GM18870 (cell line): ENCODE data around the gene NRSN2.

ENCODE experiments used
- ATAC-seq: cut with Tn5 transposase; IDR thresholded peaks from one replicate; pipeline ENCODE4 v1.9.1; 2021; ENCODE audit warnings: moderate library complexity; ENCODE audit not compliant: unreplicated experiment

Gene NRSN2

DNA sequence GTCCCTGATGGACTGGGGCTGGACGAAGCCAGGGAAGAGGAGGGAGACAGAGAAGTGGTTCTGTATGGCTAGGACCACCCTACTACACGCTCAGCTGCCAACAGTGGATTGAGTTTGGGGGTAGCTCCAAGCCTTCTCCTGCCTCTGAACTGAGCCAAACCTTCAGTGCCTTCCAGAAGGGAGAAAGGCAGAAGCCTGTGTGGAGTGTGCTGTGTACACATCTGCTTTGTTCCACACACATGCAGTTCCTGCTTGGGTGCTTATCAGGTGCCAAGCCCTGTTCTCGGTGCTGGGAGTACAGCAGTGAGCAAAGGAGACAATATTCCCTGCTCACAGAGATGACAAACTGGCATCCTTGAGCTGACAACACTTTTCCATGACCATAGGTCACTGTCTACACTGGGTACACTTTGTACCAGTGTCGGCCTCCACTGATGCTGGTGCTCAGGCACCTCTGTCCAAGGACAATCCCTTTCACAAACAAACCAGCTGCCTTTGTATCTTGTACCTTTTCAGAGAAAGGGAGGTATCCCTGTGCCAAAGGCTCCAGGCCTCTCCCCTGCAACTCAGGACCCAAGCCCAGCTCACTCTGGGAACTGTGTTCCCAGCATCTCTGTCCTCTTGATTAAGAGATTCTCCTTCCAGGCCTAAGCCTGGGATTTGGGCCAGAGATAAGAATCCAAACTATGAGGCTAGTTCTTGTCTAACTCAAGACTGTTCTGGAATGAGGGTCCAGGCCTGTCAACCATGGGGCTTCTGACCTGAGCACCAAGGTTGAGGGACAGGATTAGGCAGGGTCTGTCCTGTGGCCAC lies 49.9 kb downstream of the NRSN2 start:
- ATAC-seq = no peak

DNA sequence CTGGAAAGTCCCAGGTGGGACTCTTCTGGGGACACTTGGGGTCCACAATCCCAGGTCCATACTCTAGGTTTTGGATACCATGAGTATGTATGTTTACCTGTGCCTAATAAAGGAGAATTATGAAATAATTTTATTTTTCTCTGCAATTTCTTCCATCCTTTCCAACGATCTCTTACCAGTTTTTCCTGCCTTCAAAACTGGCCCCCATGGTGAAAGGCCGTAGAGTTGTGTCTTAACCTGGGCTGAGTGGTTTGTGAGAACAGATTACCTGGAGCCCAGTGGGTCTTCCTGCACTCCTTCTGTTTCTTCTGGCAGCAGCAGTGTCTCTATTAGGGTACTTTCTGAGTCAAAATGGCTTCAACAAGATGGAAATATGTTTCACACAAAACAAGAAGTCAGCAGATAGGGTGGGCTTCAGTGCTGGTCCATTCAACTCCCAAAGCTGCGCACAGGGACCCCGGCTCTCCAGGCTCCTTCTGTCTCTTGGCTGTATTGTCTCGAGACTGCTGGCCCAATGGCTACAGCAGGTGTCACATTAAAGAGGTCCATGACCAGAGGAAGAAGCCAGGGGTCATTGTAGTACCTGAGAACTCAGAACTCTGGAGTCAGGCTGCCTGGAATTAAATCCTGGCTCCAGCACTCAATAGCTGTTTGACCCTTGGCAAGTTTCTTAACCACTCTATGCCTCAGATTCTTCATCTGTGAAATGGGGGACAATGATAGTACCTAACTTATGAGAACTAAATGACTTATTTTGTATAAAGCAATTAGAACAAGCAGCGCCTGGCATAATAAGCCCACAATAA lies 50.7 kb downstream of the NRSN2 start:
- no peak for ATAC-seq

DNA sequence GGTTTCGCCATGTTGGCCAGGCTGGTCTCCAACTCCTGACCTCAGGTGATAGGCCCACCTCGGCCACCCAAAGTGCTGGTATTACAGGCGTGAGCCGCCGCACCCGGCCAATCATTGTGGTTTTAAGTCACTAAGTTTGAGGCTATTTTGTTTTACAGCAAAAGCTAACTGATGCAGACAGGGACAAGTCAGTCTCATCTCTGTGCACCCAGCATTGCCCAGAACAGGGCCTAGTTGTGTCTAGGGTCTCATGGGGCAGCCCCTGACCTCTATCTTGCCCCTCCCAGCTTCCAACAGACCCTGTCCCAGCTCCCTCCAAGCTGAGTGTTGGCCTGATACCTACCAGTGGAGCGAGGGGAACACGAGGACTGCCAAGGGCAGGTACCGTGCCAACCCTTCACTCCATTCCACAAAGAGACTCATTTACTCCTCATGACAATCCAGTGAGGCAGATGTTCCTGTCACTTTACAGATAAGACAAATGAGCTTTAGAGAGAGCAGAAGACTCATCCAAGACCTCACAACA lies 52.3 kb downstream of the NRSN2 start:
- ATAC-seq = no peak

DNA sequence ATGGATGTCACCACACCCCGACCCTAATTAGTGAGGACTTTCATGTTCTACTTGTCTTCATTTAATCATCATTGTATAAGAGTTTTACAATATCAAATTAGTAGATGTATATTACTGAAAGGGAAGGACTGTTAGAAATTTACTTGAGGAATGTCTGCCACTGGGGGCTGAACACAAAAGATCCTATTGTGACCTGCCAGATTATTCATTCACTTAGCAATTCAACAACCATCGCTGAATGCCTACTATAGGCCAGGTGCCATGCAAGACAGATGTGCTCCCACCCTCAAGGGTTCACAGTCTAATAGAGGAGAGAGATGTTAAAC lies 53.2 kb downstream of the NRSN2 start:
- ATAC-seq = no peak

DNA sequence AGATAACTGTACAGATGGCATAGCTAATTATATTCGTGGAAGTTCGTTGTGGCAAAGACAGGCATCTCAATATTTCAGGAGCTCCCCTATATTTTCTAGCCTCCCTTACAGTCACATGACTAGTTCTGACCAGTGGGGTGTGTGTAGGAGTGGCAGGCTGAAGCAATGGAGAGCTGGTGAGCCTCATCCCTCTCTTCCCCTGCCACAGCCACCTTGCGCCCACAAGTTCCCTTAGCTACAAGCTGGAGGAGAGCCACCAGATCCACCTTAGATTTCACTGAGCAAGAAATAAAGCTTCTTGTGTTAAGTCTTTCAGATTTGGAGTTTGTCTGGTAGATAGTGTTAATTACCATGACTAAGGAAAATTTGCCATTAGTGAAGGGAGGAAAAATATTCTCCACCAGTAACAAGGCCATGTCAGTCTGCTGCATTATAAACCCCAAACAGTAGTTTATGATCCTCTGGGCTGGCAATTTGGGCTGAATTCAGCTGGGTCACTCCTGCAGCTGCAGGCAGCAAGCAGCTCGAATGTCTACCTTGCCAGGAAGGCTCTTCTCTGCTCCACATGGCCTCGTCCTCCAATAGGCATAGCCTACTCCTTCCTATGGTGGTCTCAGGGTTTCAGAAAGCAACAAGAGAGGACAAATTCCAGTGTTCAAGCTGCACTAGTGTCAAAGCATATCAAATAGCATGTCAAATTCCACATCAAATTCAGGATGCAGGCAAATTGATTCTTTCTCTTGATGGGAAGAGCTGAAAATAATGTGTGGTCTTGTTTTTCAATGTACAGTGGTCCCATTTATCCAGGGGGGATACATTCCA lies 53.8 kb downstream of the NRSN2 start:
- ATAC-seq = no peak

DNA sequence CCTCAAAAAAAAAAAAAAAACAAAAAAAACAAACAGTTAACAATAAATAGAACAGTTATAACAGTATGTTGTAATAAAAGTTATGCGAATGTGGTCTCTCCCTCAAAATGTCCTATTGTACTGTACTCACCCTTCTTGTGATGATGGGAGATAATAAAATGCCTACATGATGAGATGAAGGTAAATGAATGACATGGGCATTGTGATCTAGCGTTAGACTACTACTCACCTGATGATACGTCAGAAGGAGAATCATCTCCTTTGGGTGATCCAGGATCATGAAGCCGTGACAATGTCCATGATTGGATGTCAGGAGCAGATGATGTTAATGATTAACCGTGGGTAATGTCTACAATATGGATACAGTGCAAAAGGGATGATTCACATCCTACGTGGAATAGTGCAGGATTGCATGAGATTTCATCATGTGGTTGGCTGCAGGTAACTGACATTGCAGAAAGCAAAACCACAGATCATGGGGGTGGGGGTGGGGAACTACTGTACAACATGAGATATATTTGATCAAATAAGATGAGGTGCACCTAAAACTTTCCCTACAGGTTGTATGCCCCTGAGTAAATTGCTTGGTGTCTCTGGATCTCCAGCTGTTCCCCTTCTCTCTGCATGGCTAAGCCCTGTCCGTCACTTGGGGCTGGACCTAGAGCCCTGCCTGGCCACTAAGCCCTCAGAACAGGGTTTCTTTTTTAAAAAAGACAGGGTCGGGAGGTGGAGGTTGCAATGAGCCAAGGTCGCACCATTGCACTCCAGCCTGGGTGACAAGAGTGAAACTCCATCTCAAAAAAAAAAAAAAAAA lies 55.0 kb downstream of the NRSN2 start:
- no peak for ATAC-seq

DNA sequence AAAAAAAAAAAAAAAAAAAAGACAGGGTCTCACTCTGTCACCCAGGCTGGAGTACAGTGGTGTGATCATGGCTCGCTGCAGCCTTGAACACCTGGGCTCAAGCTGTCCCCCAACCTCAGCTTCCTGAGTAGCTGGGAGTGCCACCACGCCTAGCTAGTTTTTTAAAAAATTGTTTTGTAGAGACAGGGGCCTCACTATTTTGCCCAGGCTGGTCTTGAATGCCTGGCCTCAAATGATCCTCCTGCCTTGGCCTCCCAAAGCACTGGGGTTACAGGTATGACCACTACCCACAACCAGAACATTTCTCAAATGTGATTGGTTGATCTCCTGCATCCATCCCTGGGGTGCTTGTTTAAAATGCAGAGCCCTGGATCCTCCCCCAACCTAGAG lies 55.6 kb downstream of the NRSN2 start:
- ATAC-seq = no peak

DNA sequence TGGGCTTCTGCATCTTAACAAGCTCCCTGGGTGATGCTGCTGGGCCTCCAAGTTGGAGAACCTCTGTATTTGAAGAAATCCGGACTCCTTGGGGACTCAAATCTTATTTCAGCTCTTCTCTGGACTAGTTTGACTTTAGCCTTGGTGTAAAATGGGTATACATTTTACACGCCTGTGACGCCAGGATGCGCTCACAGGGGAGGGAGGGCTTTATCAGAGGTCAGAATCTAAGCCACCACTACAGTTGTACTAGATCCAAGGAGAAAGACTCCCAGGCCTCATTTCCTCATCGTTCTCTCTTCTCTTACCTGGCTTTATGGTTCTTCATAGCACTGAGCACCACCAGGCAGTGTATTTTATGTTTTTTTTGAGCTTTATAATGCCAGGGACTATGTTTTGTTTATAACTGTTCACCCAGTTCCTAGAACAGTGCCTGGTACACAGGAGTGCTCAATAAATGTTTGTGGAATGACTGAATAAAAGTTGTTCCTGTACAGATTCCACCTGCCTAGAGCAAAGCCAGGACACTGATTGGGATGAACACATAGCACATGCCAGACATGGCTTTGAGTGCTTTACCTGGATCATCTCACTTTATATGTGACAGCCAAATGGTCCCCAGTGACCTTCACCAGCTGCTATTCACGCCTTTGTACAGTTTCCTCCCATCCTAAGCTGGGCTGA lies 56.1 kb downstream of the NRSN2 start:
- ATAC-seq = no peak

DNA sequence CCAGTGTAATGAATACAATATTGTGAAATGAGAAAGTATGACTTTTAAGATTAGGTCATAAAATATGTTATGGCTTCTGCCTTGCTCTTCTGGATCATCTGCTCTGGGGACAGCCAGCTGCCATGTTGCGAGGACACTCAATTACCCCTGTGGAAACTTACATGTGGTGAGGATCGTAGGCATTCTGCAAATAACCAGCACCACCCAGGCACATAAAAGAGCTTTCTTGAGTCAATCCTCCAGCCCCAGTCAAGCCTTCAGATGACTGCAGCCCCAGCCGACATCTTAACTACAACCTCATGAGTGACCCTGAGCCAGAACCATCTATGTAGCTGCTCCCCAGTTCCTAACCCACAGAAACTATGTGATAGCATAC lies 56.7 kb downstream of the NRSN2 start:
- ATAC-seq = no peak

DNA sequence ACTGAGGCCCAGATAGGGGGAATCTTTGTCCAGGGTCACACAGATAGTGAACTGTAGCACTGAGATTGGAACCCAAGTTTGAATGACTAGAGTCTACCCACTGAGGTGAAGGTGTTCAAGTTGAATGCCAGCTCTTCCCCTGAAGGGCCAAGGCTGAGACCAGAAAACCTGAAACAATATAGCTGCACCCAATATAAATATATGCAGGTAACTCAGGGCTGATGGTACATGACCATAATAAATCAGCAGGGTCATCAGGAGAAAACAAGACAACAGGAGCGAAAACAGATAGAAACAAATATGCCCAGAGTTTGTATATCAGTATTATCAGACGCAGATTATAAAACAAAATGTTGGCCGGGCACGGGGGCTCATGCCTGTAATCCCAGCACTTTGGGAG lies 57.2 kb downstream of the NRSN2 start:
- ATAC-seq = no peak
